SH-SY5Y (cell line): ENCODE results near the gene ADORA3.

Experiments
- GATA2 ChIP-seq: IDR thresholded peaks from 2 replicates; pipeline ENCODE4 v1.6.1; 2011; ENCODE audit warnings: mild to moderate bottlenecking, low read depth, low read length
- GATA3 ChIP-seq: IDR thresholded peaks from 2 replicates; pipeline ENCODE4 v1.6.1; 2011; ENCODE audit warnings: low read depth, mild to moderate bottlenecking, low read length, moderate library complexity

DNA sequence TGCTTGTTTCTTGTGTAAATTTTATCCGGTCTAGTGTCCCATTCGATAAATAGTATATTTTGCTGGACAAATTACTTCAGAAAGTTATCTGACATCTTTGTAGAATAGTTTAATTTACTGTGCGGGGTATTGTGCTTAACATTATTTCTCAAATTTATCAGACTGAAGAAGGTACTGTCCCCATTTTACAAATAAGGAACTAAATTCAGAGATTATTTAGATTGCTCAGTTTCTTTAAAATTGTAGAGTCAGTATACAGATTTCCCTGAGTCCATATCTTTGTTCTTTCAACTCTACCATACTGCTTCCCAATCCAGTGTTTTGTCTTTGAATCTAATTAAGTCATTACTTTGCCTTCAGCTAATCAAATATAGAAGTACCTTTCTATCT is 47.8 kb downstream of the ADORA3 start:
- TF ChIP-seq GATA3, result no peak
- TF ChIP-seq GATA2, result no peak
